GM19238 (cell line): ENCODE measurements around the gene MRPS18B.
A peak's percentile ranks its signal among the peaks of the same experiment; 100 is the strongest.
"Not testable (repeated sequence)": the region's sequence is repeated elsewhere in the genome, so short reads cannot be mapped to it uniquely, and the experiment has no call there.

ENCODE experiments used
- DNase-seq: peaks from one replicate; pipeline ENCODE4 v3.0.0; 2011; ENCODE audit warnings: low spot score; ENCODE audit not compliant: insufficient read length

The MRPS18B gene

GRCh38 chr6:30641048-30641447 is 23.4 kb downstream of the MRPS18B start:
- DNase-seq: no peak

DNA sequence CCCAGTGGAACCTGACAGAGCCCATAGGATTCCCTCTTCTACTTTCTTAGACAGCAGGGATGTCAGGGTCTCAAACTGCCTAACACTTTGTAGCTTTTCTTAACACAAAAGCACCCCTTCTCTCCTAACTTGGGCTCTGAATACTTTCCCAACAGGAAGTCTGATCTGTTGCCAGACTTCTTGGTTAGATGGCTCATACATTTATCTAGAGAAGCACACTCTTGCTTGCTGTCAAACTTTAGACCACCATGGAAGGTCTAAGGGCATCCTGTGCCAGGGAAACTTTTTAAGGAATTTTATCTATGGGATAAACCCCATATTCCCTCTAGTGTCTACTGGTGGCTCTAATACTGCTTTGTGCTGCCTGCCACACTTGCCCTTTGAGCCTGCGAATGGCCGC is 26.0 kb downstream of the MRPS18B start:
- no peak for DNase-seq

DNA sequence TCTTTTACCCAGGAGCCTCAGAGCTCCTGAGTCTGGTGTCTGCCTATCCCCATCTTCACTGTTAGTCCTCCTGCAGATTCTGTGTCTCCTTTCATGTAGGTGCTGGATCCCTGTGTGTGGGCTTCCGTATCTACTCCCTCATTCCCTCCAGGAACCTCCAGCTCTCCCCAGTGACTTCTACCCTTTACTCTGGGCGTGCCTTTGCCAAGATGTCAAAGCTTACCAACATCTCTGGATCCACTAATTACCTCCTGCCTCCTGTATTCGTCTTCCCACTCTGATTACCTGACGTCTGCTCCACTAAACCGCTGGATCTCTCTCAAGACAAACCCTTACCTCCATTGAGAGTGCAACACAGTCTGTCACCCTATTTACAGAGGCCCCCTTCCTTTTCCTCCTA is 27.1 kb downstream of the MRPS18B start:
- no peak for DNase-seq

DNA sequence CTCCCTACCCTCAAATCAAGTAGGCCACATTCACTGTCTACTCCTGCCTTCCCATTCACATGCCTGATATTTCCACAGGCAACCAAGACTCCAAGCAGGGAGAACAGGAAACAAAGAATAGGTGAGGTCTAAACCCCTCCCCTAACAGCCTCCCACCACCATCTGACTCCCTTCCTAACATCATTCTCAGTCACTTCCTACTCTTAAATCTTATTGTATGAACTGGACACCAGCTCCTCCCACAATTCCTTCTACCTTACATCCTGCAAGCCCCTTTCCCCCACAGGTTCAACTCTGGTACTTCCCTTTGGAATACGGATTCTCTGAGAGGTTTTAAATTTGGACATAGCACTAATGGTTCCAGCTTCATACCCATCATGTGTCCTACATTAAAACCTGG is 28.3 kb downstream of the MRPS18B start:
- no peak for DNase-seq

DNA sequence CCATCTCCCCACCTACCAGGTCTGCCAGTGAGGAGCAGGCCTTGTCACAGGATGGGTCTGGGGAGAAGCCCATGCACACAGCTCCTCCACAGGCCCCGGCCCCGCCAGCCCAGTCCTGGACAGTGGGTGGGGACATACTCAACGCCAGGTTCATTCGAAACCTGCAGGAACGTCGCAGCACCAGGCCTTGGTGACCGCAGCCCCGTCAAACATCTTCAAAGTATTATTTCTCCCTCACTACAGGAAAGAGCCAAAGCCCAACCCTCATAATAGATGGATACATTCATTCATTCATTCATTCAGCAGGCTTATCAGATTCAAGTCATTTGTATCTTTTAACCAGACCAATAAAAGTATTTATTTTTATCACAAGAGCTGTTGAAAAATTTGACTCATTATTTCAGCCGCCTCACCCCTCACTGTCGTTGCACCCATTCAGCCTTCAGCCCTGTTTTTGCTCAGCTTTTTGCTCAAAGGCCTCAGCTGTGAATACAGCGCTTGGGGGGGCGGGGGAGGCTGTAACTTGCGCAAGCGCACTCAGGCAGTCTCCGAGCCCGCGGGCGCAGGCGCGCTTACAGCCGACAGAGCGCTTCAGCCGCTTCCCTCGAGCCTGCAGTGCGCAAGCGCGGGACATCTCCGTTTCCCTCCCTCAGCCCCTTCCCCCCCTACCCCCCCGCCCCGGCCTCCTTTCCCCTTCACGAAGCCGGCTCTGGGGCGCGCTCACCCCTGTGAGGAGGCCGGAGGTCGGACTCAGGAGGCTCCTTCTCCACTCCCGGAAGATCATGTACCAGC is 29.0 kb downstream of the MRPS18B start, which contains the start of gene C6orf136:
Gene C6orf136, plus strand, starts transcription at position 684 of the 792 bp plus-strand sequence. Its CDS starts 99 bp downstream, at position 783.
- DNase-seq: peak; percentile 94

- peak; percentile 79 for DNase-seq
Observed at GRCh38 chr6:30647242-30648116, 29.8 kb downstream of the MRPS18B start.

DNA sequence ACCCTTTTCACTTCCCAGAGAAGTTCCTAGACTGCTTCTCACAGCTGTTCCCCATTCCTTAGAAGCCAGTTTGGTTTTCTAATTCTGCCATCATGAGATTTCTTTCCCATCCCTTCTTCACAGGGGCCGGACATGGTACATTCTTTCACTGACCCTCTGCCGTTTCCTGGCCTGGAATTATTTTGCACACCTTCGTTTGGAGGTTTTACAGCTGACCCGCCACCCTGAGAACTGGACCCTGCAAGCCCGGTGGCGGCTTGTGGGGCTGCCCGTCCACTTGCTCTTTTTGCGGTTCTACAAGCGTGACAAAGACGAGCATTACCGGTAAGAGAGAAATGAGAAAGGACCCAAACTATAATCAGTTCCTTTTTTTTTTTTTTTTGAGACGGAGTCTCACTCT is 33.5 kb downstream of the MRPS18B start:
- DNase-seq: no peak

DNA sequence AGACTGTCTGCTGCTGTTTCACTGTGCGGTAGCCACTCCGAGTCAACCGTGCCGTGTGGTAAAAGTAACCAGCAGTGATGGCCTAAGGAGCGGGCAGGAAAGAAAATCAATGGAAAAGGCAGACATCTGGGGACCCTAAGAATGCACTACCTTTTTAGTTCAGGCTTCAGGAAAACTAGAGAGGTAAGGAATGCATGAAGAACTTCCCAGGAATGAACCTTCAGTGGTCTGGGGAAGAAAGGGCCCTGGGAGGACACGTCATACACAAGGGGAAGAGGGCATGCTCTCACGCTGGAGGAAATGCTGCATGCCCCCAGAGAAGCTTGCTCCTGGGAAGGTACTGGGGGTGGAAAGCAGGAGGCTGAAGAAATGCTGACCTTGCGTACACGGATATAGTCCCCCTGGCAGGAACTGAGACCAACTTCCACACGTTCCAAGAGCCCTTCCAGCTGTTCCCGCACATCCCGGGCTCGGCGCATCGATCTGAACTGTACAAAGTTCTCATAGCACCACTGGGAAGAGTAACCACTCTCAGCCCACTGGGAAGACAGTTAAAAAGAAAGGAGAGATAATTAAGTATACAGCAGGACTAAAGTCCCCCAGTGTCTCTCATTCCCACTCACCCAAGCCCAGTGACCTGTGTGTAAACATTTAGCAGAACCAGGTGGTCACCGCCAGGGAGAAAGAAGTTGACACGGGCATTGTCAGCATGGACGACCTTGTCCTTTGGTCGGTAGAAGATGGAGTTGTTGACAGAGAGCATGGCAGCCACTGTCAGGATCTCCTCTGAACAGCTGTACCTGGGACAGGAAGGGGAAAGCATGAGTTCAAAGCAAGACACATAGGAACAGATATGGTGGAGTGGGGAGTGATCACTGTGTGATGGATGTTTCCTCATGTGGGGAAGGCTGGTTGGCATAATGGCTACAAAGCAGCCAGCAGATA is 37.4 kb downstream of the MRPS18B start:
- DNase-seq: no peak

DNA sequence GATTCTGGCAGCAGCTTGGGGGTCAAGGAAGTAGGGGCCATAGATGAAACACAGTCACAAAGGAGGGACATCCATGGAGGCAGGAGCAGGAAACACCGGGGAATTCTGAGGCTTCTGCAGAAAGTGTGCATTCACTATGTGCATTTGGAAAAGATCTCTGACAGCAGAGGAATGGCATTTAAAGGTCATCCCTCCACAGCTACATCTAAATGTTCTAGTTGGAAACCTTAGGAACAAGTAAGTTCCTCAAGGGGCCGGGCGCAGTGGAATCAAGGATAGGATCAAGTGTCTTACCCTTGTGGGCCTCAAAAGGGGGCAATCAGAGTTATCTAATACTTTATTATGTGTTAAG is 38.1 kb downstream of the MRPS18B start:
- DNase-seq: no peak

DNA sequence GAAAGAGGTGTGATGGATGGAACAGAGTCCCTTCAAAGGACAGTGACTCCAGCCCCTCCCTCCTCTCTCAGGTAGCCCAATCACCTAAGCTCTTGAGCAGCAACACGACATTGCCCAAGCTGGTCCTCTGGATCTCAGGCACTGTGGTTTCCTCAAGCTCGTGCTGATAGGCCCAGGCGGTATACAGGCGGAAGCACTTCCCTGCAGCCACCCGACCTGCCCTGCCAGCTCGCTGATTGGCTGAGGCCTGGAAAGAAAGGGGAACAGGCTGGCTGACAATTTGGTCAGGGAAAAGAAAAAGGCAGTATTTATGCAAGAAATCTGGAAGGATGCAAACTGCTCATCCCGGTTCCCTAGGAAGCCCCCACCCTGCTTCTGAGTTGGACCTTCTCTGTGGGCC is 38.9 kb downstream of the MRPS18B start:
- no peak for DNase-seq

GRCh38 chr6:30657454-30657853 is 39.8 kb downstream of the MRPS18B start:
- DNase-seq: no peak

DNA sequence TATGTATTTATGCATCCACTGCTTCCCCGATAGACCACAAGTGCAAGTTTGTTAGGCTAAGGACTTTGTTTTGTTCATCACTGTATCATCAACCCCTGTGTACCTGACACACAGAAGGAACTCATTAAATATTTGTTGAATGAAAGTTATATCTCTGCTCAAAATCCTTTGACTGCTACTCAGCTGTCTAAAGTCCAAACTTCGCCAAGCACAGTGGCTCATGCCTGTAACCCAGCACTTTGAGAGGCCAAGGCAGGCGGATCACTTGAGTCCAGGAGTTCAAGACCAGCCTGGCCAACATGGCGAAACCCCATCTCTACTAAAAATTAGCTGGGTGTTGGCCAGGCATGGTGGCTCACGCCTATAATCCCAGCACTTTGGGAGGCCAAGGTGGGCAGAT is 40.3 kb downstream of the MRPS18B start:
- not testable (repeated sequence) for DNase-seq

- no peak for DNase-seq
Observed at GRCh38 chr6:30664994-30665767, 47.5 kb downstream of the MRPS18B start.

DNA sequence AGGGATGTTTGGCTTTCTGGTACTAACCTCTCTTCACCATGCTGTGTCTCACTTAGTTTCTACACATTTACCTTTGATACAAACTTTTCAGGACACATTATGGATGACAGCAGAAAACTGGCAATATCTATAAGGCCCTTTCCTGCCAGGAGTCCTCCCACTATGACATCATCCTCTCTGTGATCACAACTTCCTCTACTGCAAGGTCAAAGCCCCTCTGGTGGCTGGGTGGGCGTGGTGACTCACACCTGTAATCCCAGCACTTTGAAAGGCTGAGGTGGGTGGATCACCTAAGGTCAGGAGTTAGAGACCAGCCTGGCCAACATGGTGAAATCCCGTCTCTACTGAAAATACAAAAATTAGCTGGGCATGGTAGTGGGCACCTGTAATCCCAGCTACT is 48.7 kb downstream of the MRPS18B start:
- DNase-seq: not testable (repeated sequence)

DNA sequence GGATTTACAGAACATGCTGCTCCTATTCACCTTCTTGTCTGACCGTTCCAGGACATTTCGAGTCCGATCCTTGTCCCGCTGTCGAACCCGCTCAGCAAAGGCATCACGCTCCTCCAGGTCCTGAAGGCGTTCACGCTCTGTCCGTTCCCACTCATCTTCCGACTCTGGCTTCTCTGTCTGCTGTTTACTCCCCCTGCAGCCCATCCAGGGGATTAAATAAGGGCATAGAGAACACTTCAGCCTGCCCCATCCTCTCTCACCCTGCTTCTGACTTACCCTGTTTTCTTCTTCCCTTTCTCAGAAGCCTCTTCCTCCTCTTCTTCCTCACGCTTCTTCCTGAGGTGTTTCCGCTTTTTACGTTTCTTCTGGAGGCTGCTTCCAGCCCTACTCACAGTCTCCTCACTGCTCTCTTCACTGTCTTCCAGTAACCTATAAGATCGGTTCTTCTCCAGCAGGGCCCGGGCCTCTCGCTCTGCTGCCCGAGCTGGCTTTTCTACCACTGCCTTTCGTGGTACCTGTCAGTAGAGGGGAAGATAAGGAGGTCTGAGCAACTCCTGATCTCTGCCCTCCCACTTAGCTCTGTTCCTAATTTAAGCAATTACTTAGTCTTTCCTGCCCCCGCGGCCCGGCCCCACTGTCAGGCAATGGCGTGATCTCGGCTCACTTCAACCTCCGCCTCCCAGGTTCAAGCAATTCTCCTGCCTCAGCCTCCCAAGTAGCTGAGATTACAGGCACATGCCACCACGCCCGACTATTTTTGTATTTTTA is 53.3 kb downstream of the MRPS18B start:
- no peak for DNase-seq

GRCh38 chr6:30672445-30673253 is 55.0 kb downstream of the MRPS18B start, which contains the start of gene DHX16:
TSS of gene DHX16 (minus strand) at chr6:30673006. CDS start at chr6:30672841, 165 bp downstream.
- peak; percentile 92 for DNase-seq
